ENCODE measurements around the gene OTC.

DNA sequence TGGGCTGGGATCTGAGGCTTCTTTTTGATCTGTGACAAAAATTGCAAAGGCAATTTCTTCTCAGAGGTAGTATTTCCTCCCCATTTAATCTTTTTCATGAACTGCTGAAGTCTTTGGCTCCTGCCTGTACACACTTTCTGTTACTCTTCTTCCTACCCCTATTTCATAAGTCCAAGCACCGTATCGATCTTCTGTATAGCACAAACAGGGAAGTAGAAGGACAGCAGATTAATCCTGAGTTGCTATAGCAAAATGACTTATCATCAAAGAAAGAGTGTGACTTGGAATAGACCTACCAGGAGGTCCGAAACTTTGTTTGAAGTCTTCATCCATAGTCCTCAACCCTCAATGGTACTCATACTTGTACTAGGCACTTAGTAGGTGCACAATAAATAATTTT, 22.0 kb downstream of the OTC start:
- TF ChIP-seq, protein P1, sequence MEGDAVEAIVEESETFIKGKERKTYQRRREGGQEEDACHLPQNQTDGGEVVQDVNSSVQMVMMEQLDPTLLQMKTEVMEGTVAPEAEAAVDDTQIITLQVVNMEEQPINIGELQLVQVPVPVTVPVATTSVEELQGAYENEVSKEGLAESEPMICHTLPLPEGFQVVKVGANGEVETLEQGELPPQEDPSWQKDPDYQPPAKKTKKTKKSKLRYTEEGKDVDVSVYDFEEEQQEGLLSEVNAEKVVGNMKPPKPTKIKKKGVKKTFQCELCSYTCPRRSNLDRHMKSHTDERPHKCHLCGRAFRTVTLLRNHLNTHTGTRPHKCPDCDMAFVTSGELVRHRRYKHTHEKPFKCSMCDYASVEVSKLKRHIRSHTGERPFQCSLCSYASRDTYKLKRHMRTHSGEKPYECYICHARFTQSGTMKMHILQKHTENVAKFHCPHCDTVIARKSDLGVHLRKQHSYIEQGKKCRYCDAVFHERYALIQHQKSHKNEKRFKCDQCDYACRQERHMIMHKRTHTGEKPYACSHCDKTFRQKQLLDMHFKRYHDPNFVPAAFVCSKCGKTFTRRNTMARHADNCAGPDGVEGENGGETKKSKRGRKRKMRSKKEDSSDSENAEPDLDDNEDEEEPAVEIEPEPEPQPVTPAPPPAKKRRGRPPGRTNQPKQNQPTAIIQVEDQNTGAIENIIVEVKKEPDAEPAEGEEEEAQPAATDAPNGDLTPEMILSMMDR (IDR thresholded peaks at IDR 0.05), result no peak
- TF ChIP-seq POLR2A (IDR thresholded peaks at IDR 0.05), result no peak
